ENCODE results near the gene PLPPR1.

The PLPPR1 gene

GRCh38 chr9:101028346-101029314 is at the start of gene PLPPR1:
Gene PLPPR1 (plus strand): TSS chr9:101028727.
- Histone ChIP-seq H3K4me1 (ENCODE audit: control insufficient read depth in 5 of 5, insufficient read depth in 5 of 5, low read length in 5 of 5) (peaks cover 0 to 27% (median 17%) of the 10 kb centered on the region in 5 donors), H3K4me3 (ENCODE audit: low read depth in 1 of 5, low read length in 5 of 5) (peak within 1 kb of the TSS; percentile 45 to 81 (median 63)), H3K27me3 (ENCODE audit: control insufficient read depth in 5 of 5, insufficient read depth in 4 of 5, low read length in 5 of 5) (peaks cover 9 to 33% (median 19%) of the 10 kb centered on the region in 5 donors), H3K9me3 (ENCODE audit: control insufficient read depth in 5 of 5, low read length in 5 of 5) (no peaks in the 10 kb centered on the region), H3K36me3 (ENCODE audit: control insufficient read depth in 5 of 5, insufficient read depth in 5 of 5, low read length in 5 of 5) (no peaks in the 10 kb centered on the region), H3K27ac (ENCODE audit: low read depth, low read length) (no peak within 1 kb of the TSS), H3K9ac (ENCODE audit: low read length in 5 of 5) (no peak within 1 kb of the TSS)

GRCh38 chr9:100989731-100990130 is 38.8 kb upstream of the PLPPR1 start:
- H3K9ac ChIP-seq (ENCODE audit: low read length in 5 of 5), result no peak overlapping the region
- H3K9me3 ChIP-seq (ENCODE audit: control insufficient read depth in 5 of 5, low read length in 5 of 5), result no peaks in the 10 kb centered on the region
- no peaks in the 10 kb centered on the region for H3K36me3 ChIP-seq (ENCODE audit: control insufficient read depth in 5 of 5, insufficient read depth in 5 of 5, low read length in 5 of 5)
- H3K4me1 ChIP-seq (ENCODE audit: control insufficient read depth in 5 of 5, insufficient read depth in 5 of 5, low read length in 5 of 5), result no peaks in the 10 kb centered on the region
- no peak overlapping the region for H3K4me3 ChIP-seq (ENCODE audit: low read depth in 1 of 5, low read length in 5 of 5)
- H3K27ac ChIP-seq (ENCODE audit: low read depth, low read length), result no peak overlapping the region
- H3K27me3 ChIP-seq (ENCODE audit: control insufficient read depth in 5 of 5, insufficient read depth in 4 of 5, low read length in 5 of 5), result no peaks in the 10 kb centered on the region

- Histone ChIP-seq H3K36me3 (ENCODE audit: control insufficient read depth in 5 of 5, insufficient read depth in 5 of 5, low read length in 5 of 5) (no peaks in the 10 kb centered on the region), H3K9me3 (ENCODE audit: control insufficient read depth in 5 of 5, low read length in 5 of 5) (no peaks in the 10 kb centered on the region), H3K9ac (ENCODE audit: low read length in 5 of 5) (no peak overlapping the region), H3K4me3 (ENCODE audit: low read depth in 1 of 5, low read length in 5 of 5) (no peak overlapping the region), H3K27ac (ENCODE audit: low read depth, low read length) (no peak overlapping the region), H3K4me1 (ENCODE audit: control insufficient read depth in 5 of 5, insufficient read depth in 5 of 5, low read length in 5 of 5) (no peaks in the 10 kb centered on the region), H3K27me3 (ENCODE audit: control insufficient read depth in 5 of 5, insufficient read depth in 4 of 5, low read length in 5 of 5) (no peaks in the 10 kb centered on the region)
Observed at GRCh38 chr9:100990605-100991381, 37.7 kb upstream of the PLPPR1 start.

- Histone ChIP-seq H3K36me3 (ENCODE audit: control insufficient read depth in 5 of 5, insufficient read depth in 5 of 5, low read length in 5 of 5) (no peaks in the 10 kb centered on the region), H3K27me3 (ENCODE audit: control insufficient read depth in 5 of 5, insufficient read depth in 4 of 5, low read length in 5 of 5) (no peaks in the 10 kb centered on the region), H3K4me1 (ENCODE audit: control insufficient read depth in 5 of 5, insufficient read depth in 5 of 5, low read length in 5 of 5) (no peaks in the 10 kb centered on the region), H3K27ac (ENCODE audit: low read depth, low read length) (no peak overlapping the region), H3K9ac (ENCODE audit: low read length in 5 of 5) (no peak overlapping the region), H3K4me3 (ENCODE audit: low read depth in 1 of 5, low read length in 5 of 5) (no peak overlapping the region), H3K9me3 (ENCODE audit: control insufficient read depth in 5 of 5, low read length in 5 of 5) (no peaks in the 10 kb centered on the region)
Observed at GRCh38 chr9:100992632-100993031, 35.9 kb upstream of the PLPPR1 start.

- Histone ChIP-seq H3K27ac (ENCODE audit: low read depth, low read length) (no peak overlapping the region), H3K4me3 (ENCODE audit: low read depth in 1 of 5, low read length in 5 of 5) (no peak overlapping the region), H3K4me1 (ENCODE audit: control insufficient read depth in 5 of 5, insufficient read depth in 5 of 5, low read length in 5 of 5) (no peaks in the 10 kb centered on the region), H3K9me3 (ENCODE audit: control insufficient read depth in 5 of 5, low read length in 5 of 5) (no peaks in the 10 kb centered on the region), H3K27me3 (ENCODE audit: control insufficient read depth in 5 of 5, insufficient read depth in 4 of 5, low read length in 5 of 5) (no peaks in the 10 kb centered on the region), H3K9ac (ENCODE audit: low read length in 5 of 5) (no peak overlapping the region), H3K36me3 (ENCODE audit: control insufficient read depth in 5 of 5, insufficient read depth in 5 of 5, low read length in 5 of 5) (no peaks in the 10 kb centered on the region)
Observed at GRCh38 chr9:100999906-101000544, 28.5 kb upstream of the PLPPR1 start.

- Histone ChIP-seq H3K9me3 (ENCODE audit: control insufficient read depth in 5 of 5, low read length in 5 of 5) (peaks cover 0 to 11% (median 0%) of the 10 kb centered on the region in 5 donors), H3K9ac (ENCODE audit: low read length in 5 of 5) (no peak overlapping the region), H3K36me3 (ENCODE audit: control insufficient read depth in 5 of 5, insufficient read depth in 5 of 5, low read length in 5 of 5) (no peaks in the 10 kb centered on the region), H3K27ac (ENCODE audit: low read depth, low read length) (no peak overlapping the region), H3K27me3 (ENCODE audit: control insufficient read depth in 5 of 5, insufficient read depth in 4 of 5, low read length in 5 of 5) (no peaks in the 10 kb centered on the region), H3K4me1 (ENCODE audit: control insufficient read depth in 5 of 5, insufficient read depth in 5 of 5, low read length in 5 of 5) (no peaks in the 10 kb centered on the region), H3K4me3 (ENCODE audit: low read depth in 1 of 5, low read length in 5 of 5) (no peak overlapping the region)
Observed at GRCh38 chr9:101005246-101005645, 23.3 kb upstream of the PLPPR1 start.

- Histone ChIP-seq H3K27ac (ENCODE audit: low read depth, low read length) (no peak overlapping the region), H3K9me3 (ENCODE audit: control insufficient read depth in 5 of 5, low read length in 5 of 5) (no peaks in the 10 kb centered on the region), H3K27me3 (ENCODE audit: control insufficient read depth in 5 of 5, insufficient read depth in 4 of 5, low read length in 5 of 5) (no peaks in the 10 kb centered on the region), H3K9ac (ENCODE audit: low read length in 5 of 5) (no peak overlapping the region), H3K36me3 (ENCODE audit: control insufficient read depth in 5 of 5, insufficient read depth in 5 of 5, low read length in 5 of 5) (no peaks in the 10 kb centered on the region), H3K4me3 (ENCODE audit: low read depth in 1 of 5, low read length in 5 of 5) (no peak overlapping the region), H3K4me1 (ENCODE audit: control insufficient read depth in 5 of 5, insufficient read depth in 5 of 5, low read length in 5 of 5) (no peaks in the 10 kb centered on the region)
Observed at GRCh38 chr9:101014566-101014965, 14.0 kb upstream of the PLPPR1 start.

- Histone ChIP-seq H3K27me3 (ENCODE audit: control insufficient read depth in 5 of 5, insufficient read depth in 4 of 5, low read length in 5 of 5) (no peaks in the 10 kb centered on the region), H3K4me1 (ENCODE audit: control insufficient read depth in 5 of 5, insufficient read depth in 5 of 5, low read length in 5 of 5) (no peaks in the 10 kb centered on the region), H3K27ac (ENCODE audit: low read depth, low read length) (no peak overlapping the region), H3K4me3 (ENCODE audit: low read depth in 1 of 5, low read length in 5 of 5) (no peak overlapping the region), H3K9me3 (ENCODE audit: control insufficient read depth in 5 of 5, low read length in 5 of 5) (peaks cover 0 to 1% (median 0%) of the 10 kb centered on the region in 5 donors), H3K9ac (ENCODE audit: low read length in 5 of 5) (no peak overlapping the region), H3K36me3 (ENCODE audit: control insufficient read depth in 5 of 5, insufficient read depth in 5 of 5, low read length in 5 of 5) (no peaks in the 10 kb centered on the region)
Observed at GRCh38 chr9:101018467-101018866, 10.1 kb upstream of the PLPPR1 start.

GRCh38 chr9:101022704-101023103 is 5.8 kb upstream of the PLPPR1 start:
- H3K4me1 ChIP-seq (ENCODE audit: control insufficient read depth in 5 of 5, insufficient read depth in 5 of 5, low read length in 5 of 5), result peaks cover 0 to 10% (median 0%) of the 10 kb centered on the region in 5 donors
- H3K27ac ChIP-seq (ENCODE audit: low read depth, low read length), result no peak overlapping the region
- H3K4me3 ChIP-seq (ENCODE audit: low read depth in 1 of 5, low read length in 5 of 5), result no peak overlapping the region

More at GRCh38 chr9:101022704-101023103, 5.8 kb upstream of the PLPPR1 start:
- Histone ChIP-seq H3K36me3 (ENCODE audit: control insufficient read depth in 5 of 5, insufficient read depth in 5 of 5, low read length in 5 of 5) (no peaks in the 10 kb centered on the region), H3K27me3 (ENCODE audit: control insufficient read depth in 5 of 5, insufficient read depth in 4 of 5, low read length in 5 of 5) (peaks cover 0 to 11% (median 6%) of the 10 kb centered on the region in 5 donors), H3K9ac (ENCODE audit: low read length in 5 of 5) (no peak overlapping the region), H3K9me3 (ENCODE audit: control insufficient read depth in 5 of 5, low read length in 5 of 5) (peaks cover 0 to 3% (median 0%) of the 10 kb centered on the region in 5 donors)

All from subcutaneous abdominal adipose tissue (tissue), 5 donors.